HCEC 1CT (cell line): ENCODE measurements around the gene LMNTD2.

Experiments
- DNase-seq: peaks from one replicate; pipeline ENCODE4 v3.0.0-alpha.2; 2017

LMNTD2 gene

DNA sequence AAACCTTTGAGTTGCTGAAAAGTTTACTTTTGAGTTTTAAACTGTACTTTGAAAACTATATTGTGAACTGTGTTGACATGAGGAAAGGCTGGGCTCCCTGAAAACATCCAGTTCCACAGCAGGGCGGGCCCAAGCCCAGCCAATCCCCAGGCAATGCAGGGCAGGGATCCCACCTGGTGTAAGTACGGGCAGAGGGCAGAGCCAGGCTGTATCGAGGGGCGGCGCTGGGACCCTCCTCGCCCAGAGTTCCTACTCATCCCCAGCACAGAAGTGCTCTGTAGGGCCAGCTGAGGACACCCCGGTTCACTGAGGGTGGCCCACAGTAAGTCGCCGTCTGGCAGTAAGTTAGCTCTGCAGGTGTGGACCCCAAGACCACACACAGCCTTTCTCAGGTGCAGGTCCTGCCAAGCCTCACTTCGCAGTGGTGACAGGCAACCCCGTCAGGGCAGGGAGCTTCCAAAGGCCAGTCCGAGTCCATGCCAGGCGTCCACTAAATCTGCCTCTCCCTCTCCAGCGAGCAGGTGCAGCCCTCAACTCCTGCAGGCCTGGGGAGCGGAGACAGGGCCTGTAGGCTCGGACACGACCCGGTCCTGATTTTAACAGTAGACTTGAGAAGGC lies 6.6 kb upstream of the LMNTD2 start:
- no peak for DNase-seq

DNA sequence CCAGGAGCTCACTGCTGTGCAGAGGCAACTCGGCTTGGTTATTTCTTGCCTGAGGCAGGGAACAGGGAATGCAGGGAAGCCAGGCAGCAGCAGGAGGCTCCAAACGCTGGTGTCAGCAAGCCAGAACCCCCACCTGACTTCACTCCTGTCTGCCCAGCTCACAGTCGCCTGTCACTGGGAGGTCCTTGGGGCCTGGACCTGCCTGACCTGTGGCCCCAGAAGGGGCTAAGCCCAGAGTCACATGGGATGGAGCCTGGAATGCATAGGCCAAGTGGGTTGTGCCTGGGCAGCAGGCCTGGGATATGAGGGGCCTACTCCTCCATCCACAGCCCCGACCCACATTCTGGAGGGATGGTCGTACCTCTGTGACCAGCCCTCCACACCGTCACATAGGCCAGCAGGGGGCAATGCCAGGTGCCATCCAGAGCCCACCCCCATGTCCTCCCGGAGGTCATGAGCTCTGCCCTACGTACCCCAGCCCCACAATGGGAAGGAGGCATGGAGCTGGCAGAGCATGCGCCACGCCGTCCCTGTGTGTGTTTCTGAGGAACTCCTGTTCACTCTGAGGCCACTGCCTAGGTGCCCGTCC lies 5.5 kb upstream of the LMNTD2 start:
- DNase-seq = no peak

DNA sequence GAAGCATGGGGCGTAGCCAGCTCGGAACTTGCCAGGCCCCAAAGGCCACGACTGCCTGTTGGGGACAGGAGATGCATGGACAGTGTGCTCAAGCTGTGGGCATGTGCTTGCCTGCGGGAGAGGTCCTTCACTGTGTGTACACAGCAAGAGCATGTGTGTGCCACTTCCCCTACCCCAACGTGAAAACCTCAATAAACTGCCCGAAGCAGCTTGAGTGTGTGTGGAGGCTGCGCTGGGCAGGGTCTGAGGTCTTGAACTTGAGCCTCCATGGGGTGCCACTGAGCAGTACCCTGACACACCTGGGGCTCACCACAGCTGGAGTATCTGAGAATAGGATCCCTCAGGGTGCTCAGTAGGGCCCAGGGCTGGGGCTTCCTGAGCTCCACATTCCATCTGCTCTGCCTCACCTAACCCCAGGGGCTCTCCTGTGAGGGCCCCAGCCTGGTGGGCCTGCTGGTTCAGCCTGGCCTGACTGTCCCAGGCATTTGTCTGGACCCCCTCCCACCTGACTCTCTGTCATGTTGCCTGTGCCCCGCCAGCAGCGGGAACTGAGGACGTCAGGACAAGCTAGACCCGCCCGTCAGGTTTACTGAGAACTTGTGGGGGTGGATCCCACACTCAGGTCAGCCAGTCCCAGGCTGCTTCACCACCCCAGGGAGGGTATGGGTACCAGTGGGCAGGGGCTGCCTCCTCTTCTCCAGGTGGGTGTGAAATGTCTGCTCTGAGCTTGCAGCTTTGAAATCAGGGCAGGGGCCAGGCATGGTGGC lies 3.5 kb upstream of the LMNTD2 start:
- DNase-seq = no peak

DNA sequence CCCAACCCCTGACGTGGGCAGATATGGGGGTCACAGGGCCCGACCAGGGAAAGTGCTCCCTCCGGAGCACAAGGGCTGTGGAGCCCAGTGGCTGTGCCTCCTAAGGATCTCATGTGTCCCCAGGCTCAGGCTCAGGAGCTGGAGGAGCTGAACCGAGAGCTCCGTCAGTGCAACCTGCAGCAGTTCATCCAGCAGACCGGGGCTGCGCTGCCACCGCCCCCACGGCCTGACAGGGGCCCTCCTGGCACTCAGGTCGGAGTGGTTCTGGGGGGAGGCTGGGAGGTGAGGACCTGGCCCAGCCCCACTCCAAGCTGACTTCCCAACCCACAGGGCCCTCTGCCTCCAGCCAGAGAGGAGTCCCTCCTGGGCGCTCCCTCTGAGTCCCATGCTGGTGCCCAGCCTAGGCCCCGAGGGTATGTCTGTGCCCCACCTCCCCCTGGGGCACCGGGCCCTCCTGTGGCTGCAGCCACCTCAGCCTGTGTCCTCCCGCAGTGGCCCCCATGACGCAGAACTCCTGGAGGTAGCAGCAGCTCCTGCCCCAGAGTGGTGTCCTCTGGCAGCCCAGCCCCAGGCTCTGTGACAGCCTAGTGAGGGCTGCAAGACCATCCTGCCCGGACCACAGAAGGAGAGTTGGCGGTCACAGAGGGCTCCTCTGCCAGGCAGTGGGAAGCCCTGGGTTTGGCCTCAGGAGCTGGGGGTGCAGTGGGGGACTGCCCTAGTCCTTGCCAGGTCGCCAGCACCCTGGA lies 2.7 kb upstream of the LMNTD2 start:
- no peak for DNase-seq

DNA sequence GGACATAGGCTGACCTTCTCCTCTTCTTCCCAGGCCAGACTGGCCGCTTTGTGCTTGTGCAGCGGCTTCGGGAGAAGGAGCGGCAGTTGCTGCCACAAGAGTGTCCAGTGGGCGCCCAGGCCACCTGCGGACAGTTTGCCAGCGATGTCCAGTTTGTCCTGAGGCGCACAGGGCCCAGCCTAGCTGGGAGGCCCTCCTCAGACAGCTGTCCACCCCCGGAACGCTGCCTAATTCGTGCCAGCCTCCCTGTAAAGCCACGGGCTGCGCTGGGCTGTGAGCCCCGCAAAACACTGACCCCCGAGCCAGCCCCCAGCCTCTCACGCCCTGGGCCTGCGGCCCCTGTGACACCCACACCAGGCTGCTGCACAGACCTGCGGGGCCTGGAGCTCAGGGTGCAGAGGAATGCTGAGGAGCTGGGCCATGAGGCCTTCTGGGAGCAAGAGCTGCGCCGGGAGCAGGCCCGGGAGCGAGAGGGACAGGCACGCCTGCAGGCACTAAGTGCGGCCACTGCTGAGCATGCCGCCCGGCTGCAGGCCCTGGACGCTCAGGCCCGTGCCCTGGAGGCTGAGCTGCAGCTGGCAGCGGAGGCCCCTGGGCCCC lies 1.6 kb upstream of the LMNTD2 start:
- no peak for DNase-seq

DNA sequence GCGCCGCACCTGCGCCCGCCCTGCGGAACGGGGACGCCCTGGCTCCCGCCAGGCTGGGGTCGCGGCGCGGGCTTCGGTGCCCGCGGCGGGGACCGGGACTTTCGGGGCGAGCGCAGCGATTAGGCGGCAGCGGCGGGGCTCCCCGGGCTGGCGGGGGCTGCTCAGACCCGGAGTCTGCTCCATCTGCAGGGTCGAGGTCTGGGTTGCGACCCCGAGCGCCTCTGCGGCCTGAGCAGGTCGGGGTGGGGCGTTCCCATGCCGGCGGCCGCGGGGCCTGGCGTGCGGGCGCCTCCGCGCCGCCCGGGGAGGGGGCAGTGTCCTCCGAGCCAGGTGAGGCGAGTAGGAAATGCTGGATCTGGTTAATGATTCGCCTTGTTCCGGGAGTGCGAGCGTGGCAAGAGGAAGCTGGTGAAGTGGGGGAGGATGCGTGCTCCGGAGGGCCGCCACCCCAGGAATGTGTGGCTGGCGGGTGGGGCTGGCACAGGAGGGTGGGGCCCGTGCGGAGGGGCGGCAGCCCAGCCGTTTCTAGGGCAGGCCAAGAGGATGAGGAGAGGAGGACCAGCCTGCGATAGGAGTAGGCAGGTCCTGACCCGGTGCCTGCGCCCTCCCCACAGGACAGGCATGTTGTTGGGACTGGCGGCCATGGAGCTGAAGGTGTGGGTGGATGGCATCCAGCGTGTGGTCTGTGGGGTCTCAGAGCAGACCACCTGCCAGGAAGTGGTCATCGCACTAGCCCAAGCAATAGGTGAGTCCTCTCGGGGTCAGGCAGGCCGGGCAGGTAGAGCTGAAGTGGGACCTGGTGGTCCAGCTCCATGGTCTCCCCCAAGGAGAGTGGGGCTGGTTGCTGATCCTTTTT lies 838 bp upstream of the LMNTD2 start:
- DNase-seq = no peak

DNA sequence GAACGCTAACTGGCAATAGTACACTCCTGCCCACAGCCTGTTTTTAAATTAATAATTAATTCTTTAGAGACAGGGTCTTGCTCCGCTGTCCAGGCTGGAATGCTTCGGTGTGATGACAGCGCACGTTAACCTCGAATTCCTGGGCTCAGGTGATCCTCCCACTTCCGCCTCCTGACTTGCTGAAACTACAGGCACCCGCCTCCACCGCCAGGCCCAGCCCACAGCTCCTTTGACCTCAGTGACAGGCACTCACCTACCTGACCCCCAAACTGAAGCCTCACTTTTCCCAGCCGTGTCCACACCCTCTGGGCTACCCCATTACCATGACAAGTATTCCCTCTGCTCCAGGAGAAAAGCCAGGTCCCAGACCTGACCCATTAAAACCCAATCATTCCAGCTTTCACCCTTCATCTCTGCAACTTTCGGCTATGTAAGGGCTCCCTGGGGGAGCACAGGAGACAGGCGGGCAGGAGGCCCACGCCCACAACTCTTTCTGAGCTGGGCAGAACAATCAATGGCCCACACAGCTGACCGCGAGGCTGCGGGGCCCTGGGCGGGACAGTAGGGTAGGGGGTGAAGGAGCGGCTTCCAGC lies 730 bp downstream of the LMNTD2 start:
- DNase-seq = no peak

DNA sequence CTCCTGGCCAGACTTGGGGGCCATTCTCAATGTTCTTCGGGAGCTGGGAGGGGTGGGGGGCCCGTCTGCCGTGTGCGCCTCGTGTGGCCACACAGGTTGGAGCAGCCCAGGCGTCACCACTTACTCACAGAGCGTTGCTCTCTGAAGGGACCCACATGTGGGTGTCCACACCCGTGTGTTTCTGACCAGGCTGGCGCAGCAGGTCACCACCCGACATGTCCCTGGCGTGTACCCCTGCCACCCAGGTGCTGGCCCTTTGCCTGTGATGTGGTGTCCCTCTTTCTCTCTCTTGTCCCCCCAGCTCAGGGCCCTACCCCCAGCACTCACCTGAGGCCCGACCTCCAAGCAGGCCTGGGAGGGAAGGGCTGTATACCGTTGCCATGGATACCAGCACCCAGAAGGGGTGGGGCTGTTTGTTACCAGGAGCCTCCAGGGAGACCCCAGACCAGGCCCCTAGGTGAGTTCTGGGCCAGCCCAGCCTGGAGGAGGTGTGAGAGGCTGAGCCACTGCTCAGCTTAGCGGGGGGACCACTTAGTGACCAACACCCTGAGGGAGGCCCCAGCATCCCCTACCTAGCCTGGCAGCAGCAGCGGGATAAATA lies 1.4 kb downstream of the LMNTD2 start:
- DNase-seq = no peak

DNA sequence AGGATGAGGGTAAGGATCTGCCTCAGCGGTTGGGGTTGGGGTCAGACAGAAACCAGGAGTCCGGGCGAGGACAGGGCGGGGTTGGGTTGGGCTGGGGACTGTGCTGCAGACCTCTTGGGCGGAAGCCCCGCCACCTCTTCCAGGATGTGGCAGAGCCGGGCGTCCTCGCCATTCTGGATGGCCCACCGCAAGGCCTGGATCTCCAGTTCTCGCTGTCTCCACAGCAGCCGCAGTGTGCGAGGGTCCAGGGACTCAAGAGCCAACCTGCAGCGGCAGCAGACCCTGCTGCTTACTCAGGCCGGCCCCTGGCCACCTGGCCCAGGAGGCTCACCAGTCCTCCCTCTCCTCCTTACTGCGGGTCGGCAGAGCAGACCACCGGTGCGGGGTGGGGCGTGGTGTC lies 2.0 kb downstream of the LMNTD2 start:
- no peak for DNase-seq

DNA sequence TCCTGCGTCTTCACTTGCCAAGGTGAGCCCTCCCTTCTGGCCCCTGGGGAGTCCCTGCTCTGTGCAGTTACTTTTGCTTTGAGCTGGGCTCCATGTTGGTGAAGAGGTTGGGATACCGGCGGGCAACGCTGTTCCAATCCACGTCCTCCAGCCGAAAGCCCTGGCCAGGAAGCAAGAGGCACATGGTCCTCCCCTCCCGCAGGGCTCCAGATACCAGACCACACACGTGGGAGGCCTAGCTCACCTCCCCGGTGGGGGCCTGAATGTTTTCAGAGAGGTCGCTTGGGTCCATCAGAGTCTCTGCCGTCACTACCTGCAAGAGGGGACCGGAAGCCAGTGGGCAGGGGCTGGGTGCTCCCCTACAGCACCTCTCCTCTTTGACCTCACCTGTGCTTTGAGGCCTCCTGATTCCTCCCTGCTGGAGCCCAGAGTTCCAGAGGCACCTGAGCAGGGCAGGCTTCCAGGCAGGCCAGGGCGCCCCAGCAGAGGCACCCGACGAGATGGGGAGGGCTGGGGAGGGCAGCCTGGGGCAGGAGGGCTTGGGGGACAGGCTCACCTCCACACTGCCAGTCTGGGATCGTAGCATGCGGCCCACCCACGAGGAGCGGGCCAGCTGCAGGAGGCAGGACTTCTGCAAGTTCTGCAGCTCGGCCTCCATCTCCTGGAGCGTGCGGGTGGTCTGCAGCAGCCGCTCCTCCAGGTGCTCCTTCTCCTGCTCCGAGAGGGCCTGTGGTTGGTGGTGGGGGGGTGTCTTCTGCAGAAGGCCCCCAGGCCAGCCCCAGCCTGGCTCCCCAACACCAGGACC lies 3.0 kb downstream of the LMNTD2 start:
- DNase-seq = no peak

DNA sequence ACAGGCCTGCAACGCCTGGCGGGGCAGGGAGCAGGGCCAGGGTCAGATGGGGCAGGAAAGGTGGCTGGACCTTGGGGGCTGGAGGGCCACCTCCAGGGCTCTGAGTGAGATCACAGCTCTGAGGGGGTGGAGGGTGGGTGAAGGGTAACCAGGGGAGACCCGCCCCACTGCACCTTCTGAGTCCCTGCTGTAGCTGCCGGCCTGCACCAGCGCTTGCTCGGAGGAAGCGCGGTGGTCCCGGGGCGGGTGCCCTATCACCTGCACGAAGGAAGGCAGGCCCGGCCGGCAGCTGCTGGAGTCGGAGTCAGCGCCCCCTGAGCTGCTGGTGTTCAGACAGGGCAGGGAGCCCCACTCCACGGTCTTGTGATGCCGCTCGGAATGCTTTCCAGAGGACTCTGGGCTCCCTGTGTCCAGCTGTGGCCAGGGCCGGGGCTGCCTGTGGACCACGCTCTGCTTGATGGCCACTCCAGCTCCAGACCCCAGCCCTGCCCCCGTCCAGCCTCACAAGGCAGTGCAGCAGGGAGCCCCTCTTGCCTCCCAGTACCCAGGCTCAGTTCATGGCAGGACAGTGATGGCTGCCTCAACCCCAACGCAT lies 3.8 kb downstream of the LMNTD2 start:
- no peak for DNase-seq

DNA sequence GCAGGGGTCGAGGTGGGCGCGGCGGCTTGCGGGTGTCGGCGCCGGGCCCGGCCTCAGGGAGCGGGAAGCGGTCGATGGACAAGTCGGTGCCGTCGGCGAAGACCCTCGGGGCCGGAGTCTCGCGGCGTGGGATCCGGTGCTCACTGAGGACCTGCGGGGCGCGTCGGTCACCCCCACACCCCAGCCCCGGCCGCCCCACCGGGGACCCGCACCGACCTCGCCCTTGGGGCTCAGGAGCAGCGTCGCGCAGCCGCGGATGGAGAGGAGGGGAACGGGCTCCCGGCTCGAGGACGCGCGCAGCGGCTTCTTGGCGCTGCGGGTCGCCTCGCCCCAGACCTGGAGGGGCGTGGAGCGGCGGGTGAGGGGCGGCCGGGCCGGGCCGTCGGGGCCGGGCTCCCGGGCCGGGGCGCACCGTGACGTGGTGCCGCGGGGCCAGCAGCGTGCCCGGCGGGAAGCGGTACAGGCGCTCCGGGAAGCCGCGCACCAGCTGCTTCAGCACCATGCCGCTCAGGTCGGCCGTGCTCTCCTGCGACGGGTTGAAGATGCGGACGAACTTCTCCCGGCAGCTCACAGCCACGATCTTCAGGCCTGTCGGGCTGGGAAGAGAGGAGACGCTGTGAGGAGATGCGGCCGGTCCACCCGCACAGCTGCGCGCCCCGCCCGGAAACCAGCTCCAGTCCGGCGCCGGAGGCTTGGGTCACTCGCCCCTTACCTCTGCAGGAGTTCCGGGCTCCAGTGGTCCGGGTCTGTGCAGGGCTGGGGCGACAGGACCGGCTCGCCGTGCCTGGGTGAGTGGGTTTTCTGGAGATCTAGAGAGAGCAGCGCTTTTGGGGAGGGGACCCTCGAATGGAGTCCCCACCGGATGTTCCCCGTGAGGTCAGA lies 4.5 kb downstream of the LMNTD2 start:
- DNase-seq = no peak

DNA sequence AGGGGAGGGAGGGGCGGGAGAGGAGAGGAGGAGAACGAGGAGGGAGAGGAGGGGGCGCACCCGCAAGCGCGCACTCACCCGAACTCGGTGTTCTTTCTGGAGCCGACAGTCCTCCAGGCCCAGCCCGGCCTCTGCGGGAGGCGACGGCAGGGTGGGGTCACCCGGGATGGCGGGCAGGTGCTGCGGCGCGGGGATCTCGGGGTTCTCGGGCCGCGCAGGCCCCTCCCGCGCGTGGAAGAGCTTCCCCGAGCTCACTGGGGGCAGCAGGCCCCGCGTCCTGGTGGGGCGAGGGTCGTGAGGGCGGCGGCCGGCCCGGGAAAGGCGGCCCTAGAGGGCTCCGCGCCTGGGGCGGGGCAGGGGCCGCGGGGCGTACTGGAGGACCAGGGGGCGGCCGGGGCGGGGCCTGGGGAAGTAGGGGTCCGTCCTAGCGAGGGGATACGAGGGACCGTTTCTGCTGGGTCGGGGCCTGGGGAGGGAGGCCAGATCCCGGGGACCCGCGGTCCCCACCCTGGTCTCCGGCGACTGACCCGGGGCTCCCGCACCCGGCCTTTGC lies 5.2 kb downstream of the LMNTD2 start:
- DNase-seq = no peak

DNA sequence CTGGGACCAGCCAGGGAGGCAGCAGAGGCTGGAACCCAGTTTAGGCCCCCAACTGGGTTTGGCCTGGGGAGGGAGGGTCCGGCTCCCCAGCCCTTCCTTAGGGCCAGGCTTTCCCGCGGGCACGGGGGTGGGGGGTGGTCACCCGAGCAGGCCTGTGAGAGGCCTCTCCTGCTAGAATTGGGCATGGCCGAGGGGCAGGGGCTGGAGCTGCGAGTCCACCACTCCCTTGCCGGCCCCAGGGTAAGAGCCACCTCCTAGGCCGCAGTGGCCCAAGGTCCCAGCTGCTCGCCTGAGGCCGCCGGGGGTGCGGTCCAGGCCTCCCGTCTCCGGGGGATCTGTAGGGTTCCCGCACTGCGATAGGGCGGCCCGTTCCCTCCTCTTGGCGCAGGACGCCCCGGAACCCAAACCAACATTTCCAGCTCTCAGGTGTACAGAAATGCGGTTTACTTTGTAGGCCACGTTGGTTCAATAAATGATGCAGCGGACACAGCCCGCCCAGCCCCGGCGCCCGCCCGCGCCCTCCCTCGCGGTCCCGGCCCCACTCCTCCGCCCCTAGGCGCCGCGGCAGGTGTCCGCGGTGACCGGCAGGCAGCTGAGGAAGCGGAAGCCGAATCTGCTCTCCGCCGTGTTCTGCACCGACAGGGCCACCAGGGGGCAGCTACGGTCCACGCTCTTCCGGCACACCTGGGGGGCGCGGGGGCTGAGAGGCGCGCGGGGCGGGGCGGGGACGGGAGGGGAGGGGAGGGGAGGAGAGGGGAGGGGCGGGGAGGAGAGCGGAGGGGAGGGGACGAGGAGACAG lies 5.9 kb downstream of the LMNTD2 start:
- no peak for DNase-seq

DNA sequence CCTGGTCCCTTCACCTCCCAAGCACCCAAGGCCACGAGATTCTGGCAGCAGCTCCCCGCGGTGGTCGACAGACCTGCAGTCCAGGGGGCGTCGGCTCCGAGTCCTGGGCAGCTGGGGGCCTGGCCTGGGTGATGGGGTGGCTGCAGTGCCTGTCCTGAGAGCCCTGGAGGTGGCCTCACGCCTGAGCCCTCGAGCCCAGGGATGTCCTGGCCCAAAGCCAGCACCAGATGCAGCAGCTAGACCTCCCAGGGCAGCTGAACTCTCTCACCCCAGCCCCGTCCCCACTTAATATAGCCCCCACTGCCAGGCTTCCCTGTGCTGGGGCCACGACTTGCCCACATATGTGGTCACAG lies 6.6 kb downstream of the LMNTD2 start:
- DNase-seq = no peak

DNA sequence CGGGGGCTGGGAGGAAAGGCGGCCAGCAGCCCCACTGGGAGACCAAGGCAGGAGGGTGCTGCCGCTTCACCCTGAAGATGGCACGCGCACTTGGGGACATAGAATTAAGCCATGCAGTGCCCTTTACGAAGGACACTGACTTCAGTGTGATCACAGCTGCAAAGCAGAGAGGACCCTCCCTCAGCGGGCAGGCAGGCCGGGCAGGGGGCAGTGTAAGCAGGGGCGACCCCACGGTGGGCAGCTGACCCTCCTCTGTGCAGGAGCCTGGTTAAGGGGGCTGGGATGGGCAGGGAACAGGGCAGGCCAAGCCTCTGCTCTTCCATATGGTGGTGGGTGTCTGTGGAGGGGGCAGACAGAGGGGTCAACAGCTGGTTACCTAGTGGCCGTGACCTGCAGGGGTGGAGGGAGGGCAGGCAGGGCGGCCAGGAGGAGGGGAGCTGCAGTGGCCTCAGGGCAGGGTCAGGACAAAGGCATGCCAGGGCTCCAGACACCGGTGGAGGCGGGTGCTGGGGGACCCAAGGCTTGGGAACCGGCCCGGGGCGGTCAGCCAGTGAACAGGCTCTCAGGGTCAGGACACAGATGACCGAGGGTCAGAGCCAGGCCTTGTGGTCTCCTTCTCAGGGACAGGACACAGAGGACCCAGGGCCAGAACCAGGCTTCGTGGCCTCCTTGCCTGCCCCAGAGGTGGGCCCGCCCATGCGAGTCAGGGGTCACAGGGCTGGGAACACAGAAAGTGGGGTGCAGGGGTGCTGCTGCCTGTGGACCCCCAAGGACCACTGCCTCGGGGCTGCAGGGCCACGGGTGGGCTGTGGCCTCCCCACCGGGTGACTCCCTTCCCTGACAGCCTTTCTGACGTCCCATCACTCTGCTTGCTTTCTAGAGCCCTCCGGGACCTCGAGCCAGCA lies 7.2 kb downstream of the LMNTD2 start:
- no peak for DNase-seq

DNA sequence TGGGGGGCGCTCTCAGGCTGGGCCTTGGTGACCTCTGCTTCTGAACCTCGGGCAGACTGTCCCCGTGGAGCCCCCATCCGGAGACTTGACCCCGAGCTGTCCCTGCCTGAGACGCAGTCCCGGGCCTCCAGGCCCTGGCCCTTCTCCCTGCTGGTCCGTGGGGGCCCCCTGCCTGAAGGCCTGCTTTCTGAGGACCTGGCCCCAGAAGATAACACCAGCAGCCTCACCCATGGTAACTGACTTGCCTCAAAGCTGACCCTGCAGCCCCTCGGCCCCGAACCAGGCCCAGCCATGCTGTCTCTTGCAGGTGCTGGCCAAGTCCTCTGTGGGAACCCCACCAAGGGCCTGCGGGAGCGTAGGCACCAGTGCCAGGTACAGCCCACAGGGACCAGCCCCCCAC lies 8.9 kb downstream of the LMNTD2 start:
- DNase-seq = no peak
